Prostate gland (tissue), 2 donors: Measurements from ENCODE around the gene CFAP46. TPM values are rescaled to one million over a fixed set of nuclear protein-coding genes. Genes with fewer than 3 reads are reported as not detected.

ENCODE experiments used
- DNase-seq: peaks from one replicate; pipeline ENCODE4 v3.0.0-alpha.2; 2019; ENCODE audit warnings: low spot score
- H3K27ac ChIP-seq, 2 donors: fragments of 200-600 bp; sonication (generic); 2 replicates each; pipeline ENCODE4 v1.5.1; 2017 to 2019
- H3K27me3 ChIP-seq: fragments of 200-600 bp; sonication (generic); replicated peaks from 2 replicates; pipeline ENCODE4 v1.5.1; 2019; ENCODE audit not compliant: insufficient read depth
- H3K36me3 ChIP-seq, 2 donors: fragments of 200-600 bp; sonication (generic); 1 replicate in 1 of 2; 2 replicates in 1 of 2; pipeline versions ENCODE4 v1.5.1 to v1.8.1; 2017 to 2019
- H3K4me1 ChIP-seq: fragments of 200-600 bp; sonication (generic); replicated peaks from 2 replicates; pipeline ENCODE4 v1.5.1; 2019
- H3K4me3 ChIP-seq, 2 donors: fragments of 200-600 bp; sonication (generic); 2 replicates each; pipeline ENCODE4 v1.5.1; 2017 to 2019
- H3K9me3 ChIP-seq: fragments of 200-600 bp; sonication (generic); 2 replicates; pipeline ENCODE4 v1.5.1; 2017
- CTCF ChIP-seq, 4 experiments: fragments of 200-600 bp in 2 of 4; fragments of 450-650 bp in 2 of 4; sonication (generic) in 2 of 4; IDR thresholded peaks; 1 replicate in 3 of 4; 2 replicates in 1 of 4; pipeline ENCODE4 v1.5.1; 2016 to 2019; ENCODE audit warnings: antibody characterized with exemption in 4 of 4, mild to moderate bottlenecking in 2 of 4, moderate library complexity in 2 of 4
- POLR2A ChIP-seq: fragments of 450-650 bp; IDR thresholded peaks from one replicate; pipeline ENCODE4 v1.6.1; 2016; ENCODE audit warnings: antibody characterized with exemption, mild to moderate bottlenecking
- POLR2AphosphoS5 ChIP-seq: sonication (generic); formaldehyde crosslinking; IDR thresholded peaks from one replicate; pipeline ENCODE4 v1.6.1; 2017; ENCODE audit warnings: antibody characterized with exemption
- WGBS: methylation state at CpG from one replicate; pipeline ENCODE4 v1.1.5; 2018; 5-methylcytosine and 5-hydroxymethylcytosine counted together
- intact Hi-C: fragments of 100-400 bp; cut with DNase I; formaldehyde crosslinking; loops from one replicate; pipeline ENCODE4 v1.14.2; 2022
- total RNA-seq, 2 donors: library from RNA; depleted of rRNA; stranded (reverse); fragments of >200 nt; gene quantifications; one replicate each; pipeline ENCODE4 v1.1.0, GENCODE V29; 2016

Gene CFAP46
- total RNA-seq, 2 donors from 2014 or later: 1.4 to 9.3 TPM

GRCh38 chr10:132789659-132790148 is 152.7 kb downstream of the CFAP46 start:
- H3K36me3 ChIP-seq: no peaks in the 10 kb centered on the region
- peaks cover 15% of the 10 kb centered on the region for H3K4me1 ChIP-seq
- DNase-seq: no peak
- no peaks in the 10 kb centered on the region for H3K9me3 ChIP-seq
- WGBS: 76% methylated on average over 15 of the region's 15 CpGs
- no peak overlapping the region for H3K27ac ChIP-seq
- no peak overlapping the region for H3K4me3 ChIP-seq
- TF ChIP-seq POLR2A (no peak), CTCF (IDR thresholded peaks at IDR 0.05) (no peak), POLR2AphosphoS5 (no peak)
- intact Hi-C loops: loop anchor here (10.0 kb wide), 1 partner anchor 135 kb away; no protein-coding TSS in a partner anchor
- peaks cover 31% of the 10 kb centered on the region for H3K27me3 ChIP-seq

- intact Hi-C loops: loop anchor here (10.0 kb wide), 1 partner anchor 134 kb away; no protein-coding TSS in a partner anchor
- Histone ChIP-seq H3K27ac (no peak overlapping the region), H3K27me3 (peaks cover 34% of the 10 kb centered on the region), H3K36me3 (no peaks in the 10 kb centered on the region), H3K4me3 (no peak overlapping the region), H3K4me1 (peaks cover 15% of the 10 kb centered on the region), H3K9me3 (no peaks in the 10 kb centered on the region)
- no peak for DNase-seq
- TF ChIP-seq POLR2A (no peak), POLR2AphosphoS5 (no peak), CTCF (IDR thresholded peaks at IDR 0.05) (no peak)
- 10% methylated on average over 23 of the region's 30 CpGs for WGBS
These were observed 153.5 kb downstream of the CFAP46 start for GRCh38 chr10:132788831-132789219.

- TF ChIP-seq POLR2AphosphoS5 (no peak), POLR2A (no peak), CTCF (IDR thresholded peaks at IDR 0.05) (peak in 2 of 4 experiments; percentile 27 to 30)
- H3K27ac ChIP-seq: no peak overlapping the region
- no peaks in the 10 kb centered on the region for H3K9me3 ChIP-seq
- intact Hi-C loops: loop anchor here (10.0 kb wide), 1 partner anchor 134 kb away; no protein-coding TSS in a partner anchor
- WGBS: 1% methylated on average over 79 of the region's 79 CpGs
- peak; percentile 15 for DNase-seq
- peak overlapping the region in 1 of 2 donors; percentile 18 for H3K4me3 ChIP-seq
- peaks cover 34% of the 10 kb centered on the region for H3K27me3 ChIP-seq
- H3K36me3 ChIP-seq: no peaks in the 10 kb centered on the region
- peaks cover 15% of the 10 kb centered on the region for H3K4me1 ChIP-seq
These were observed 154.1 kb downstream of the CFAP46 start for GRCh38 chr10:132788180-132788830.

GRCh38 chr10:132787495-132788179 is 154.7 kb downstream of the CFAP46 start:
- Histone ChIP-seq H3K27ac (no peak overlapping the region), H3K4me1 (peaks cover 15% of the 10 kb centered on the region), H3K9me3 (no peaks in the 10 kb centered on the region), H3K36me3 (no peaks in the 10 kb centered on the region), H3K4me3 (peak overlapping the region in 1 of 2 donors; percentile 18), H3K27me3 (peaks cover 34% of the 10 kb centered on the region)
- DNase-seq: no peak
- TF ChIP-seq POLR2A (no peak), POLR2AphosphoS5 (no peak), CTCF (IDR thresholded peaks at IDR 0.05) (no peak)
- 0% methylated on average over 1 of the region's 80 CpGs for WGBS
- intact Hi-C loops: loop anchor here (10.0 kb wide), 1 partner anchor 133 kb away; no protein-coding TSS in a partner anchor
